NCI-H1048 (cell line): ENCODE measurements around the gene EFHC1.
"Not testable (repeated sequence)": the region's sequence is repeated elsewhere in the genome, so short reads cannot be mapped to it uniquely, and the experiment has no call there.

Experiments used
- DNase-seq: peaks from one replicate; lab custom pipeline; 2025; lab: John Stamatoyannopoulos, UW

The EFHC1 gene

GRCh38 chr6:52438926-52439325 lies 18.8 kb downstream of the EFHC1 start:
- DNase-seq: no peak

GRCh38 chr6:52454556-52454955 lies 34.4 kb downstream of the EFHC1 start:
- DNase-seq: no peak

- DNase-seq: no peak
These were observed 37.0 kb downstream of the EFHC1 start for GRCh38 chr6:52457096-52457495.

DNA sequence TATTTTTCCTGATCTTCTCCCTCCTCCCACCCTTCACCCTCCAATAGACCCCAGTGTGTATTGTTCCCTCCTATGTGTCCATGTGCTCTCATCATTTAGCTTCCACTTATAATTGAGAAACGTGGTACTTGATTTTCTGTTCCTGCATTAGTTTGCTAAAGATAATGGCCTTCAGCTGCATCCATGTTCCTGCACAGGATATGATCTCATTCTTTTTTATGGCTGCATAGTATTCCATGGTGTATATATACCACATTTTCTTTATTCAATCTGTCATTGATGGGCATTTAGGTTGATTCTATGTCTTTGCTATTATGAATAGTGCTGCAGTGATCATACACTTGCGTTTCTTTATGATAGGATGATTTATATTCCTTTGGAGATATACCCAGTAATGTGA lies 41.1 kb downstream of the EFHC1 start:
- not testable (repeated sequence) for DNase-seq

DNA sequence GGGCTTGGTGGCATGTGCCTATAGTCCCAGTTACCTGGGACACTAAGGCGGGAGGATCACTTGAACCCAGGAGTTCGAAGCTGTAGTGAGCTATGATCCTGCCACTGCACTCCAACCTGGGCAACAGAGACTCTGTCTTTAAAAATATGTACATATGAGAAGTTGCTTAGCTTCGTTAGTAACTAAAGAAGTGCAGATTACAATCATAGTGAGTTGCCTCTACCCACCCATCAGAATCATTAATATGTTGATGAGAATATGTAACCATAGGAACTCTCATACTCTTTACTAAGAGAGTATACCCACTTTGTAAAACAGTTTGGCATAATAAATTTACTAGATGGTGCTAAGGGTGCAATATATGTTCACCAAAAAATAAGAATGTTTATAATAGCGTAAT lies 54.0 kb downstream of the EFHC1 start:
- no peak for DNase-seq

DNA sequence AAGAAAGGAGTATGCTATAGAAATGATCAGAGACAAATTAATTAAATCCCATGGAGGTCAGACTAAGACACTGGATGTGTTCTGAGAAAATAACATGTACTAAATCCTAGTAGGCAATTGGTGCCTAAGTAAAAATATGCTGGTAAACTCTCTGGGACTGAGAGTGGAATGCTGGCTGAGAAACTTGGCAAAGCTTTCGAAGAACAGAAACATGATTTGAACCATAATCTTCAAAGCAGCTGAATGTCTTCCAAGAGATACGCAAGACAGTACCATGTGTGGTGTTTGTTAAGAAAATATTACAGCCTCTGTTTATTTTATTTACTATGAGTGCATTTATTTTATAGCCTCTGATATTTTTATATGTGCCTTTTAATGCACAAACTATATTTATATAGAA lies 55.2 kb downstream of the EFHC1 start:
- DNase-seq: no peak

GRCh38 chr6:52482903-52483670 lies 62.9 kb downstream of the EFHC1 start:
- DNase-seq: no peak

DNA sequence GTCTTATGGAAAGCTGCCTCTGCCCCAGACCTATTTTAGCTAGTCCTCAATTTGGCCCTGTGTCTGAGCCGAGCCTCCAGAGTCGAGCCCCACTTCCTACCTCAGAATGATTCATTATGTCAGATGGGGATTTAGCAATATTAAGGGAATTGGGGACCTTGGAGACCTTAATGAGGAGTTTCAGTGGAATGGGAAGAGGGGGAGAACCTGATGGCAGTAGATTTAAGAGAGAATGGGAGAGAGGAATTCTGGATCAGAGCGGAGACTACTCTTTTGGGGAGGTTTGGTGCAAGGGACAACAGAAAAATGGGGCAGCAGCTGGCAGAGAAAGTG lies 63.5 kb downstream of the EFHC1 start:
- DNase-seq: no peak

DNA sequence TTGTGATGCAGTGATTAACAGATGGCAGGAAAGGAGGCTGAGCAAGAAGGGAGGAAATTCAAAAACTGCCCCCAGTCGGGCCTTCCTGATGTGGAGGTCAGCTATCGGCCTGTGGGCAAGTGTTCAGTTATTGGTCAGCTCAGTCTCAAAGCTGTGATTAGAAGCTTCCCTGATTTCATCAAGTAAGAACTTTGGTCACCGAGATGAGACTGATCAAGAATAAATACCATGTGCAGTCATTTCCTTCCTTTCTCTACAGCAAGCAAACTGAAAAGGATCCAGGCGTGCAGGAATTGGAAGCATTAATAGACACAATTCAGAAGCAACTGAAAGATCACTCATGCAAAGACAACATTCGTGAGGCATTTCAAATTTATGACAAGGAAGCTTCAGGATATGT lies 69.7 kb downstream of the EFHC1 start:
- DNase-seq: no peak

GRCh38 chr6:52491203-52492069 lies 71.3 kb downstream of the EFHC1 start:
- DNase-seq: no peak

GRCh38 chr6:52493669-52494068 lies 73.5 kb downstream of the EFHC1 start:
- DNase-seq: no peak

DNA sequence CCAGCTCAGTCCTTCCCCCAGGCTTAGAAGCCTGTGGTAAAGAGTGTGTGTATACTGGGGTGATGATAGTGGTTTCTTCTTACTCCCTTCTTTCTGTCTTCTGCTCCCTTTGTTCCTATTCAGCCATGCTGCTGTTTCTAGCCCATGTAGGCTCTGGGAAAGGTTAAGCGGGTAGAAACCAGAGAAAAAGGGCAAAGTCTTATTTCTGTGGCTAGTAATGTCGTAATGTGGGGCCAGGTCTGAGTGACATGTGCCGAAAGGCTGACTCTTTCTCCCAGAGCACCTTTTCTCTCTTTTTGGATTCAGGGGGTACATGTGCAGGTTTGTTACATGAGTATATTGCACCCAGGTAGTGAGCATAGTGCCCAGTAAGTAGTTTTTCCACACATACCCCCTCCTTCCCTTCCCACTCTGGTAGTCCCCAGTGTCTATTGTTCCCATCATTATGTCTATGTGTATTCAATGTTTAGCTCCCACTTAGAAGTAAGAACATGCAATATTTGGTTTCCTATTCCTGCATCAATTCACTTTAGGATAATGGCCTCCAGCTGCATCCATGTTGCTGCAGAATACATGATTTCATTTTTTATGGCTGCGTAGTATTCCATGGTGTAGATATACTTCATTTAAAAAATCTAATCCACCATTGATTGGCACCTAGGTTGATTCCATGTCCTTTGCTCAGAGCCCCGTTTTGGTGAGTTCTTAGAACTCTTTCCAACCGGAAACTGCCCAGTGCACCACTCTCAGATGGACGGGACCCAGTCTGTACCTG lies 74.3 kb downstream of the EFHC1 start:
- no peak for DNase-seq

DNA sequence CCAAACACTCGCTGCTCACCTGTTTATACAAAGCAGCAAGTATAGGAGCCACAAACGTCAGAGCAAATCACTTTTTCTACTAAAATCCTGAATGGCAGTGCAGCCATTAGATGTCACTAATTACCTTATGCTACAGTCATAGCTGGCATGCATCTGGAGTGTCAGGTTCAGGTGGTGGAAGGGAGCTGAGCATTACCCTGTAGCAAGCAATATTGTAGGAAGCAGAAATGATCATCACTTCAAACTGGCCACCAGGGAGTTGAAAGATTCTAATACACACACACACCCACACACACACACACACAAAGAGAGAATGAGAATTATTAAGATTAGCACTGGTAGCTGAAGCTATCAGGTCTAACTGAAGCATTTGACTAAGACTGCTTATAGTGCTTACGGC lies 75.8 kb downstream of the EFHC1 start:
- no peak for DNase-seq

DNA sequence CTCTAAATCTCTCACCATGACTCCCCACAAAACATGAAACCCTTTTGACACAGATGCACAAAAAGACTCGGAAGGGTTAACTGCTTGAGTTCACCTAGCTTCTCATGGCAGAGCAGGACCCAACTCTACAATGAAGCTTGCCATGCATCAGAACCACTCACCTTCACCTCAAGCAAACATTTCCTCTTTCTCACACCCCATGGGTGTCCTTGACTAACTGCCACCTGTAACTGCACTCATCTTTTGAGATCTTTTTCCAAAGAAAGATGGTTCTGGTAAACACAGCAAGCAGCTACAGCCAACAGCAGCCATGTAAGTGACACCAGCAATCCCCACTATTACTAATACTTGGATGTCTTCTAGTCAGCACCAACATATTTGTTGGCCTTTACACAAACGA lies 76.5 kb downstream of the EFHC1 start:
- no peak for DNase-seq

DNA sequence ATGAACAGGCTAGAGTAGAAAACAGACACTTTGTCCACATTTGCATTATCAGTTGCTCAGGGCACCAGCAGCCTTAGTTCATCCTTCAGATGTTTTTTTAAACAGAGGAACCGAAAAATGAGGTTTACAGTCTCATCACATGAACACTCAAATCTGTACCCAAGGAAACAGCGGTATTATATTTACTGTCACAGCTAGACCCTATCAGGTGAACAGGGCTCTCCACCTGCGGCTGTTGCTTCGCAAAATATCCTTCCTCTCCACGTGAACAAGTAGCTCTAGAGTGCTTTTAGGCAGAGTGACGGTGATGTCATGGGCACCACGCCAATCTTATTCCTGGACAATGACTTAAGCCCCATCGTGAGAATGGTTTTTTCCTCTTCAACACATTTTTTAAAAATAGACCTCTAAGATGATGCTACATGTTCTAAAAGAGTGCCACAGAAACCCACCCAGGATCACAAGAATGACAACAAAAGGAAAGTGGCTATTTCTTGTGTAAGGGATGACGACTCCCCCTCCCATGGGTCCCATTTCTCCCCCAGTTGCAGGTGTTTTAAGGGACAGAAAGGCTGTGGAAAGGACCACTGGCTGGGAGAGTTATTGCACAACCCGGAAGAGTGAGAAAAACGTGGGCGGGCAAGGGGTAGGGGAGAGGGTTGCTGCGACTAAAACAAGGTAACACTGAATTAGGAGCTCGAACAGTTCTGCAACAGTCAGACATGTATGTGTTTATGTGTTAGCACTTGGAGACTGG lies 77.7 kb downstream of the EFHC1 start:
- no peak for DNase-seq

DNA sequence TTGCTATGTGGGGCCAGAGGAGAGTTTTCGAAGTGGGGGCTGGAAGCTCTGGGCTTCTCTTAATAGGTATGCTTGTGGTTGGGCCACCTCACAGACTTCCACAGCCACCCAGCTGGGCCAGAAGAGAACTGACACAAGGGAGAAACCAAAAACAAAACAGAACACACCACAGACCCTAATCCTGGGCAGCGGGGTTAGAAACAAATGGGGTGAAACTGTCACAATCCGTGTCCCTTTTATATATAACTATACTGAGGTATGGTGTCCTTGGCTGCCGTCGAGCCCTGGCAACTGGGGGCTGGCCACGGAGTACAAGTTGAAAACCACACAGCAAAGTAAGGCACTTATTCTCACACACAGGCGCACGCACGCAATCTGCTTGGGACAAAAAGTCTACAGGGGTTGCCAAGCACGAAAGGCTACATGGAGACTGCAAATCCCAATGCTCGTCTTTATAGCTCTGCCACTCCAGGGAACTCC lies 78.4 kb downstream of the EFHC1 start:
- DNase-seq: no peak

- DNase-seq: no peak
These were observed 78.9 kb downstream of the EFHC1 start for GRCh38 chr6:52499026-52499425.

DNA sequence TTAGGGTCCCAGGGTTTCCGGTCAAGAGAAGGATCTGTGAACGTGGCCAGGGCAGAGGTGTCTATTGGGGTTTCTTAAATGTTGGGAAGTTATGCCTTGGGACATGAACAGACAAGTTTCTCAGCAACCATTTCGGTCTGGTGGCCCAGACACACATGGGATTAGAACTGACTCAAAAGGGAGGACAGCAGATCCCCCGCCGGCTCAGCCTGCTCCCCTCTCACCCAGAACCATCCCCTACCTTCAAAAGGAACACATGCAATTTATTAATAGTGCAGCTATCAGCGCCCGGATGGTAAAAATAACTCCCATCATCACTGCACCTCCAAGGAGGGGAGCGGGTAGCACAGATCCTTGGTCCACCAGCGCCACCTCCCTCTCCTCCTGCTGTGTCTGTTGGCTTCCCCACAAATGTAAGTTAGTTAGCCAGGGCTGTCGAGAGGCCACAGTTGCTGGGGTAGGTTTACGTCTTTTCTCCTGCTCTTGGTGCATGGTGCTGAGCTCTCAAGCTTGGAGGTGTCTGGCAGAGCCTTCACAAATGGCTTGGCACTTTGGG lies 79.6 kb downstream of the EFHC1 start:
- DNase-seq: no peak

- no peak for DNase-seq
These were observed 80.3 kb downstream of the EFHC1 start for GRCh38 chr6:52500238-52501129.

- no peak for DNase-seq
These were observed 82.3 kb downstream of the EFHC1 start for GRCh38 chr6:52502306-52503029.
